Suppressor macrophage treated with lipopolysaccharide for 4 hours (primary cell): ENCODE data around the gene KCNIP3.

Experiments used
- DNase-seq: peaks from one replicate; pipeline ENCODE4 v3.0.0-alpha.2; 2020

KCNIP3 gene

GRCh38 chr2:95297639-95298395 lies 670 bp downstream of the KCNIP3 start:
- DNase-seq: no peak

GRCh38 chr2:95298486-95299111 lies 1.5 kb downstream of the KCNIP3 start:
- DNase-seq: no peak

- no peak for DNase-seq
Measured at GRCh38 chr2:95299961-95300360, 2.8 kb downstream of the KCNIP3 start.

GRCh38 chr2:95300450-95300849 lies 3.3 kb downstream of the KCNIP3 start:
- DNase-seq: no peak

GRCh38 chr2:95301186-95301585 lies 4.0 kb downstream of the KCNIP3 start:
- no peak for DNase-seq

- DNase-seq: peak; percentile 30
Measured at GRCh38 chr2:95301876-95302641, 4.9 kb downstream of the KCNIP3 start.

- no peak for DNase-seq
Measured at GRCh38 chr2:95303191-95303919, 6.2 kb downstream of the KCNIP3 start.

GRCh38 chr2:95305380-95306061 lies 8.4 kb downstream of the KCNIP3 start:
- no peak for DNase-seq

GRCh38 chr2:95306336-95306895 lies 9.3 kb downstream of the KCNIP3 start:
- DNase-seq: no peak

- no peak for DNase-seq
Measured at GRCh38 chr2:95307036-95307435, 9.9 kb downstream of the KCNIP3 start.

- no peak for DNase-seq
Measured at GRCh38 chr2:95307878-95308277, 10.7 kb downstream of the KCNIP3 start.

- no peak for DNase-seq
Measured at GRCh38 chr2:95308426-95308990, 11.4 kb downstream of the KCNIP3 start.

- DNase-seq: no peak
Measured at GRCh38 chr2:95309599-95309998, 12.5 kb downstream of the KCNIP3 start.

- no peak for DNase-seq
Measured at GRCh38 chr2:95310216-95310615, 13.1 kb downstream of the KCNIP3 start.

GRCh38 chr2:95310651-95311050 lies 13.5 kb downstream of the KCNIP3 start:
- DNase-seq: no peak

- DNase-seq: no peak
Measured at GRCh38 chr2:95311815-95312542, 14.8 kb downstream of the KCNIP3 start.

GRCh38 chr2:95312543-95313201 lies 15.5 kb downstream of the KCNIP3 start:
- DNase-seq: no peak

GRCh38 chr2:95313296-95314131 lies 16.4 kb downstream of the KCNIP3 start:
- no peak for DNase-seq

- DNase-seq: no peak
Measured at GRCh38 chr2:95314598-95314963, 17.4 kb downstream of the KCNIP3 start.
